HepG2 (cell line): ENCODE measurements around the gene IKBIP. TPM values are rescaled to one million over a fixed set of nuclear protein-coding genes. Genes with fewer than 3 reads are reported as not detected.
A peak's percentile ranks its signal among the peaks of the same experiment; 100 is the strongest.

Experiments used
- CCDC6 ChIP-seq: sonication (generic); formaldehyde crosslinking; IDR thresholded peaks from 2 replicates; pipeline ENCODE4 v1.8.1; 2022; ENCODE audit warnings: mild to moderate bottlenecking, missing genetic modification reagents, moderate library complexity
- CEBPG ChIP-seq: IDR thresholded peaks from 2 replicates; pipeline ENCODE4 v1.6.1; 2016
- CENPT ChIP-seq: sonication (generic); formaldehyde crosslinking; IDR thresholded peaks from 2 replicates; pipeline ENCODE4 v1.8.0; 2022; ENCODE audit warnings: low read depth, mild to moderate bottlenecking, moderate library complexity, missing genetic modification reagents
- CHD2 ChIP-seq: IDR thresholded peaks from 2 replicates; pipeline ENCODE4 v1.6.1; 2011; ENCODE audit warnings: low read depth, low read length, improper control_type of control experiment
- DNMT1 ChIP-seq: sonication (generic); formaldehyde crosslinking; IDR thresholded peaks from 2 replicates; pipeline ENCODE4 v1.5.1; 2020; ENCODE audit warnings: mild to moderate bottlenecking, missing genetic modification reagents
- MED1 ChIP-seq: sonication (generic); formaldehyde crosslinking; IDR thresholded peaks from 2 replicates; pipeline ENCODE4 v1.4.0; 2020; ENCODE audit warnings: missing genetic modification reagents
- MYC ChIP-seq: sonication (generic); formaldehyde crosslinking; IDR thresholded peaks from 2 replicates; pipeline ENCODE4 v1.9.0; 2021; ENCODE audit warnings: missing genetic modification reagents, borderline replicate concordance
- NFIB ChIP-seq: sonication (generic); formaldehyde crosslinking; IDR thresholded peaks from 2 replicates; pipeline ENCODE4 v1.9.0; 2021; ENCODE audit warnings: missing genetic modification reagents, mild to moderate bottlenecking, borderline replicate concordance
- NKX3-1 ChIP-seq: sonication (generic); formaldehyde crosslinking; IDR thresholded peaks from 2 replicates; pipeline ENCODE4 v1.5.0; 2020; ENCODE audit warnings: missing genetic modification reagents
- SP1 ChIP-seq, 2 experiments: fragments of 450-650 bp in 1 of 2; sonication (generic) in 1 of 2; formaldehyde crosslinking in 1 of 2; IDR thresholded peaks; 2 replicates each; pipeline versions ENCODE4 v1.4.0 to v1.6.1; 2016 to 2020; ENCODE audit warnings: missing genetic modification reagents in 1 of 2
- SRF ChIP-seq: IDR thresholded peaks from 2 replicates; pipeline ENCODE4 v1.6.1; 2011; ENCODE audit warnings: mild to moderate bottlenecking, low read depth, low read length, moderate library complexity
- ZC3H13 ChIP-seq: sonication (generic); formaldehyde crosslinking; IDR thresholded peaks from 2 replicates; pipeline ENCODE4 v1.8.1; 2023; ENCODE audit warnings: mild to moderate bottlenecking, missing genetic modification reagents, moderate library complexity
- ZNF333 ChIP-seq: sonication (generic); formaldehyde crosslinking; IDR thresholded peaks from 2 replicates; pipeline ENCODE4 v1.4.0; 2020; ENCODE audit warnings: mild to moderate bottlenecking, missing genetic modification reagents, borderline replicate concordance
- polyA plus RNA-seq, 8 experiments: library from polyadenylated mRNA; depleted of rRNA in 3 of 8; stranded (reverse) in 7 of 8; unstranded in 1 of 8; fragments of >200 nt; fragmentation: Illumina TruSeq in 4 of 8; extraction: Trizol in 4 of 8; gene quantifications; 2 replicates each; pipeline versions ENCODE4 v1.2.1 to v1.2.3, GENCODE V29; 2011 to 2016; ENCODE audit warnings: low read depth in 4 of 8, missing spikeins in 1 of 8, mixed read lengths in 1 of 8; ENCODE audit not compliant: insufficient read depth in 1 of 8
- total RNA-seq, 5 experiments: library from RNA; depleted of rRNA; stranded (reverse); fragments of >200 nt; fragmentation: Illumina TruSeq; extraction: Trizol; gene quantifications; 2 replicates each; pipeline ENCODE4 v1.2.3, GENCODE V29; 2016; ENCODE audit warnings: low read depth in 1 of 5
- TF ChIP-seq, protein P1 (sequence below): sonication (generic); formaldehyde crosslinking; IDR thresholded peaks from 2 replicates; pipeline ENCODE4 v1.5.1; 2020; ENCODE audit warnings: missing genetic modification reagents, mild to moderate bottlenecking, borderline replicate concordance
- TF ChIP-seq, protein P2 (sequence below): sonication (generic); formaldehyde crosslinking; IDR thresholded peaks from 2 replicates; pipeline ENCODE4 v1.5.1; 2020; ENCODE audit warnings: mild to moderate bottlenecking, missing genetic modification reagents, borderline replicate concordance
- TF ChIP-seq, protein P3 (sequence below): sonication (generic); formaldehyde crosslinking; IDR thresholded peaks from 2 replicates; pipeline ENCODE4 v1.4.0; 2020; ENCODE audit warnings: missing genetic modification reagents
- TF ChIP-seq, protein P4 (sequence below): sonication (generic); formaldehyde crosslinking; IDR thresholded peaks from 2 replicates; pipeline ENCODE4 v1.4.0; 2020; ENCODE audit warnings: low read depth, mild to moderate bottlenecking, missing genetic modification reagents

Gene IKBIP
- total and polyA plus RNA-seq, 2 of the 13 experiments (the other 11 are each of a cell fraction or from before 2014, with no cell fraction given), result 20.0 to 55.5 TPM

DNA sequence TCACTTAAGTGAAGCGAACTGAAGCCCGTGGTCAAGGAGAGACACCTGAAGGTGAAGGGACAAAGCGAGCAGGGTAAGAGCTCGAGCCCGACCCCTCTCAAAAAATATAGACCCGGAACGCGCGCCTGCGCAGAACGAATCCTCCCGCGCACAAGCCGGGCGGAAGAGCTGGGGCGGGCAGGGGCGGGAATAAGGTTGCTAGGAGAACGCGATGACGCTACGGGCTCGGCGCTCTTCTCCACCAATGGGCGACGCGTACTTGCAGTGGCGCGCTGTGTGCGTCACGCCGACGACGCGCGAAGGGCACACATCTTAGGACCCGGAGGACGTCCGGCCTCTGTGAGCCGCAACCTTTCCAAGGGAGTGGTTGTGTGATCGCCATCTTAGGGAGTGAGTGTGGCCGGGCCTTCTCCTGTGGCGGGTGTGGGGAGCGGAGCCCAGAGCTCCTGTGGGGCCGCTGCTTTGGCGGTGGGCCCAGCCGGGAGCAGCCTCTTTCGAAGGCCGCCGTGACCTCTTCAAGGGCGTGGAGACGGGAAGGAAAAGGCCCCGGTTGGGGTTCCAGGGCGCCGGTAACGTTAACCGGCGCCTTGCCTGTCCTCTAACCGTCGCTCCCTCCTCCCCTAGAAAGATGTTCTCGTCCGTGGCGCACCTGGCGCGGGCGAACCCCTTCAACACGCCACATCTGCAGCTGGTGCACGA, 51.1 kb downstream of the IKBIP start, which contains the start of gene SLC25A3 (continued):
- no peak for TF ChIP-seq SP1 (IDR thresholded peaks at IDR 0.05)
- TF ChIP-seq SP1 (CRISPR knock-in tag; IDR thresholded peaks at IDR 0.05), result peak; percentile 86
- TF ChIP-seq, protein P1, sequence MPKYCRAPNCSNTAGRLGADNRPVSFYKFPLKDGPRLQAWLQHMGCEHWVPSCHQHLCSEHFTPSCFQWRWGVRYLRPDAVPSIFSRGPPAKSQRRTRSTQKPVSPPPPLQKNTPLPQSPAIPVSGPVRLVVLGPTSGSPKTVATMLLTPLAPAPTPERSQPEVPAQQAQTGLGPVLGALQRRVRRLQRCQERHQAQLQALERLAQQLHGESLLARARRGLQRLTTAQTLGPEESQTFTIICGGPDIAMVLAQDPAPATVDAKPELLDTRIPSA, result peak; percentile 54; the same call in 1 of the 2 replicates
- peak; percentile 76 for TF ChIP-seq NKX3-1 (CRISPR knock-in tag)
- TF ChIP-seq CHD2, result peak; percentile 38; the same call in 1 of the 2 replicates
- TF ChIP-seq ZNF333 (CRISPR knock-in tag), result no peak
- peak; percentile 87 for TF ChIP-seq MYC (CRISPR knock-in tag)
- TF ChIP-seq NFIB, result no peak
- TF ChIP-seq CCDC6 (CRISPR knock-in tag), result no peak; the same call in 1 of the 2 replicates
- TF ChIP-seq, protein P2, sequence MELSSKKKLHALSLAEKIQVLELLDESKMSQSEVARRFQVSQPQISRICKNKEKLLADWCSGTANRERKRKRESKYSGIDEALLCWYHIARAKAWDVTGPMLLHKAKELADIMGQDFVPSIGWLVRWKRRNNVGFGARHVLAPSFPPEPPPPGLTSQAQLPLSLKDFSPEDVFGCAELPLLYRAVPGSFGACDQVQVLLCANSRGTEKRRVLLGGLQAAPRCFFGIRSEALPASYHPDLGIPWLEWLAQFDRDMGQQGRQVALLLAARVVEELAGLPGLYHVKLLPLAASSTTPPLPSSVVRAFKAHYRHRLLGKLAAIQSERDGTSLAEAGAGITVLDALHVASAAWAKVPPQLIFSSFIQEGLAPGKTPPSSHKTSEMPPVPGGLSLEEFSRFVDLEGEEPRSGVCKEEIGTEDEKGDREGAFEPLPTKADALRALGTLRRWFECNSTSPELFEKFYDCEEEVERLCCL (CRISPR knock-in tag), result no peak
- TF ChIP-seq, protein P3, sequence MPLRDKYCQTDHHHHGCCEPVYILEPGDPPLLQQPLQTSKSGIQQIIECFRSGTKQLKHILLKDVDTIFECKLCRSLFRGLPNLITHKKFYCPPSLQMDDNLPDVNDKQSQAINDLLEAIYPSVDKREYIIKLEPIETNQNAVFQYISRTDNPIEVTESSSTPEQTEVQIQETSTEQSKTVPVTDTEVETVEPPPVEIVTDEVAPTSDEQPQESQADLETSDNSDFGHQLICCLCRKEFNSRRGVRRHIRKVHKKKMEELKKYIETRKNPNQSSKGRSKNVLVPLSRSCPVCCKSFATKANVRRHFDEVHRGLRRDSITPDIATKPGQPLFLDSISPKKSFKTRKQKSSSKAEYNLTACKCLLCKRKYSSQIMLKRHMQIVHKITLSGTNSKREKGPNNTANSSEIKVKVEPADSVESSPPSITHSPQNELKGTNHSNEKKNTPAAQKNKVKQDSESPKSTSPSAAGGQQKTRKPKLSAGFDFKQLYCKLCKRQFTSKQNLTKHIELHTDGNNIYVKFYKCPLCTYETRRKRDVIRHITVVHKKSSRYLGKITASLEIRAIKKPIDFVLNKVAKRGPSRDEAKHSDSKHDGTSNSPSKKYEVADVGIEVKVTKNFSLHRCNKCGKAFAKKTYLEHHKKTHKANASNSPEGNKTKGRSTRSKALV (CRISPR knock-in tag), result peak; percentile 71; the same call in 1 of the 2 replicates
- TF ChIP-seq SRF, result 0 out of 2 replicates have a peak, but pooled peaks have one; percentile 25
- no peak for TF ChIP-seq ZC3H13 (CRISPR knock-in tag)
- peak; percentile 79 for TF ChIP-seq MED1 (CRISPR knock-in tag)
- TF ChIP-seq, protein P4, sequence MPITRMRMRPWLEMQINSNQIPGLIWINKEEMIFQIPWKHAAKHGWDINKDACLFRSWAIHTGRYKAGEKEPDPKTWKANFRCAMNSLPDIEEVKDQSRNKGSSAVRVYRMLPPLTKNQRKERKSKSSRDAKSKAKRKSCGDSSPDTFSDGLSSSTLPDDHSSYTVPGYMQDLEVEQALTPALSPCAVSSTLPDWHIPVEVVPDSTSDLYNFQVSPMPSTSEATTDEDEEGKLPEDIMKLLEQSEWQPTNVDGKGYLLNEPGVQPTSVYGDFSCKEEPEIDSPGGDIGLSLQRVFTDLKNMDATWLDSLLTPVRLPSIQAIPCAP (CRISPR knock-in tag), result no peak; the same call in 1 of the 2 replicates
- peak; percentile 27; the same call in 1 of the 2 replicates for TF ChIP-seq CEBPG
- TF ChIP-seq DNMT1, result no peak; the same call in 1 of the 2 replicates
- TF ChIP-seq CENPT (CRISPR knock-in tag), result no peak
